ENCODE measurements around the gene MPDU1. TPM values are rescaled to one million over a fixed set of nuclear protein-coding genes. Genes with fewer than 3 reads are reported as not detected.

MPDU1 gene
- total and polyA plus RNA-seq, 2 of the 13 experiments (the other 11 are each of a cell fraction or from before 2014, with no cell fraction given), result 112 to 167 TPM

- TF ChIP-seq ZNF513 (CRISPR knock-in tag; conservative IDR thresholded peaks at IDR 0.05) (no peak), MEF2D (CRISPR knock-in tag; IDR thresholded peaks at IDR 0.05) (peak; percentile 59; the same call in 1 of the 2 replicates), PHF8 (CRISPR knock-in tag; IDR thresholded peaks at IDR 0.05) (peak; percentile 90), JARID2 (CRISPR knock-in tag; IDR thresholded peaks at IDR 0.05; ENCODE audit: insufficient replicate concordance) (no peak), AKAP8 (CRISPR knock-in tag; IDR thresholded peaks at IDR 0.05) (no peak), AFF4 (CRISPR knock-in tag; IDR thresholded peaks at IDR 0.05) (no peak), DR1 (CRISPR knock-in tag; IDR thresholded peaks at IDR 0.05) (no peak), ZNF263 (CRISPR knock-in tag; IDR thresholded peaks at IDR 0.05) (peak; percentile 50; the same call in 1 of the 2 replicates), JUNB (CRISPR knock-in tag; IDR thresholded peaks at IDR 0.05; ENCODE audit: borderline replicate concordance) (no peak), ZNF687 (CRISPR knock-in tag; IDR thresholded peaks at IDR 0.05) (peak; percentile 75), ZNF790 (CRISPR knock-in tag; IDR thresholded peaks at IDR 0.05; ENCODE audit: borderline replicate concordance) (no peak), ZFP41 (CRISPR knock-in tag; IDR thresholded peaks at IDR 0.05; ENCODE audit: borderline replicate concordance) (no peak), ZNF7 (CRISPR knock-in tag; IDR thresholded peaks at IDR 0.05) (no peak), REPIN1 (CRISPR knock-in tag; IDR thresholded peaks at IDR 0.05; ENCODE audit: borderline replicate concordance, low read depth) (no peak), PAX8 (CRISPR knock-in tag; IDR thresholded peaks at IDR 0.05; ENCODE audit: borderline replicate concordance) (no peak)
Measured at GRCh38 chr17:7627250-7628121, 43.8 kb downstream of the MPDU1 start, which contains the start of gene SAT2 (continued).

All from HepG2 (cell line).